ENCODE measurements around the gene STAG3.

STAG3 gene

GRCh38 chr7:100153708-100154535 lies 23.8 kb upstream of the STAG3 start:
- no peak for DNase-seq (ENCODE audit: low read depth, low spot score)
- no peak overlapping the region for H3K4me3 ChIP-seq (ENCODE audit: low read length)

GRCh38 chr7:100154651-100155491 lies 22.8 kb upstream of the STAG3 start:
- DNase-seq (ENCODE audit: low read depth, low spot score), result no peak
- H3K4me3 ChIP-seq (ENCODE audit: low read length), result no peak overlapping the region

- DNase-seq (ENCODE audit: low read depth, low spot score), result no peak
- no peak overlapping the region for H3K4me3 ChIP-seq (ENCODE audit: low read length)
Observed at GRCh38 chr7:100155553-100156317, 22.0 kb upstream of the STAG3 start.

GRCh38 chr7:100156331-100157068 lies 21.2 kb upstream of the STAG3 start:
- peak overlapping the region; percentile 15; the same call in 1 of the 2 replicates for H3K4me3 ChIP-seq (ENCODE audit: low read length)
- peak; percentile 32 for DNase-seq (ENCODE audit: low read depth, low spot score)

- no peak for DNase-seq (ENCODE audit: low read depth, low spot score)
- peak overlapping the region; percentile 15; the same call in 1 of the 2 replicates for H3K4me3 ChIP-seq (ENCODE audit: low read length)
Observed at GRCh38 chr7:100157069-100157333, 20.7 kb upstream of the STAG3 start.

GRCh38 chr7:100157334-100158228 lies 20.1 kb upstream of the STAG3 start:
- H3K4me3 ChIP-seq (ENCODE audit: low read length), result peak overlapping the region; percentile 62
- no peak for DNase-seq (ENCODE audit: low read depth, low spot score)

GRCh38 chr7:100158229-100159098 lies 19.3 kb upstream of the STAG3 start, which contains the start of gene TRAPPC14:
TRAPPC14 (minus strand) TSS chr7:100158723; CDS start chr7:100158499, 224 bp downstream.
- DNase-seq (ENCODE audit: low read depth, low spot score), result peak; percentile 69
- H3K4me3 ChIP-seq (ENCODE audit: low read length), result peak within 1 kb of the TSS; percentile 62

GRCh38 chr7:100159099-100159623 lies 18.6 kb upstream of the STAG3 start:
- H3K4me3 ChIP-seq (ENCODE audit: low read length), result peak overlapping the region; percentile 62
- DNase-seq (ENCODE audit: low read depth, low spot score), result no peak

- H3K4me3 ChIP-seq (ENCODE audit: low read length), result no peak overlapping the region
- no peak for DNase-seq (ENCODE audit: low read depth, low spot score)
Observed at GRCh38 chr7:100160067-100160466, 17.7 kb upstream of the STAG3 start.

- no peak overlapping the region for H3K4me3 ChIP-seq (ENCODE audit: low read length)
- no peak for DNase-seq (ENCODE audit: low read depth, low spot score)
Observed at GRCh38 chr7:100163006-100163531, 14.6 kb upstream of the STAG3 start.

- no peak for DNase-seq (ENCODE audit: low read depth, low spot score)
- no peak overlapping the region for H3K4me3 ChIP-seq (ENCODE audit: low read length)
Observed at GRCh38 chr7:100163871-100164270, 13.8 kb upstream of the STAG3 start.

- DNase-seq (ENCODE audit: low read depth, low spot score), result no peak
- H3K4me3 ChIP-seq (ENCODE audit: low read length), result no peak overlapping the region
Observed at GRCh38 chr7:100166317-100166940, 11.3 kb upstream of the STAG3 start.

- DNase-seq (ENCODE audit: low read depth, low spot score), result no peak
- H3K4me3 ChIP-seq (ENCODE audit: low read length), result no peak overlapping the region
Observed at GRCh38 chr7:100166970-100167911, 10.5 kb upstream of the STAG3 start.

- H3K4me3 ChIP-seq (ENCODE audit: low read length), result peak overlapping the region; percentile 46
- DNase-seq (ENCODE audit: low read depth, low spot score), result no peak
Observed at GRCh38 chr7:100167912-100168323, 9.8 kb upstream of the STAG3 start.

- no peak for DNase-seq (ENCODE audit: low read depth, low spot score)
- H3K4me3 ChIP-seq (ENCODE audit: low read length), result no peak overlapping the region
Observed at GRCh38 chr7:100169147-100169850, 8.4 kb upstream of the STAG3 start.

Data from Jurkat, Clone E6-1 (cell line).